NCI-H1092 (cell line): Measurements from ENCODE around the gene HSP90AA1.
"Not testable (repeated sequence)": the region's sequence is repeated elsewhere in the genome, so short reads cannot be mapped to it uniquely, and the experiment has no call there.

Source experiments
- DNase-seq: peaks from one replicate; lab custom pipeline; 2025; lab: John Stamatoyannopoulos, UW

HSP90AA1 gene

DNA sequence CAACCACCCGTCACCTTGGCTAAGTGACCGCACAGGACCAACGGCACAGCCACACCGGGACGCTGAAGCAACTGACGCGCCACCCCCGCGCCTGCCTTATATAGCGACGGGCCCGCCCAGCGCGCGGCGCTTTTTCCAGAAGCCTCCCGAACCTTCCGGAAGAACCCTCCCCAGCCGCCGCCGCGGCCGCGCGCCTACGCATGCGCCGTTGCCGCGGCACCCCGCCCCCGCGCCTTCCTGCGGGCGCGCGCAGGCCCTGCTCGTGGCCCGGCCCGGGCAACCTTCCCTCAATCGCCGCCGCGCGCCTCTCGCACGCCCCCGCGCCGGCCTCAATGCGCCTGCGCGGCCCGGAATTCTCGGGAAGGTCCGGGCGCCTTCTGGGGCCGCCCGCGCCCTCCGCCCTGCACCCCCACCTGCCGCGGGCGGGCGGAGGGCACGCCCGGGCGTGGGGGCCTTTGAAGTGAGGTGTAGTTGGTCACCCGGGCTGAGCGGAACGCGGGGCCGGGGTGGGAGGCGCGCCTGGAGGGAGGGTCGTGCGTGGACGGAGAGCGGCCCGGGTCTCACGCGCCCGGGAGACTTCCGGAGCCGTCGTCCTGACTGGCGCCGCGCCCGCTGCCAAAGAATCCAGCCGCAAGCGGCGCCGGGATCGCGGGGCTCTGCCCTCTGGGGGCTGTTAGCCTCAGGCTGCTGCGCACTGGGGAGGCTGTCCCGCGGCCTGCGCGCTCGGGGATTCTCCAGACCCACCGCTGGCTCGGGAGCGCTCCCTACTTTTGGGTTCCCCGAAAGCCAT, at the start of gene HSP90AA1:
Gene HSP90AA1, minus strand, starts transcription at position 73 of the 790 bp plus-strand sequence. CDS start 666 bp downstream, outside the sequence.
- peak; percentile 92 for DNase-seq

DNA sequence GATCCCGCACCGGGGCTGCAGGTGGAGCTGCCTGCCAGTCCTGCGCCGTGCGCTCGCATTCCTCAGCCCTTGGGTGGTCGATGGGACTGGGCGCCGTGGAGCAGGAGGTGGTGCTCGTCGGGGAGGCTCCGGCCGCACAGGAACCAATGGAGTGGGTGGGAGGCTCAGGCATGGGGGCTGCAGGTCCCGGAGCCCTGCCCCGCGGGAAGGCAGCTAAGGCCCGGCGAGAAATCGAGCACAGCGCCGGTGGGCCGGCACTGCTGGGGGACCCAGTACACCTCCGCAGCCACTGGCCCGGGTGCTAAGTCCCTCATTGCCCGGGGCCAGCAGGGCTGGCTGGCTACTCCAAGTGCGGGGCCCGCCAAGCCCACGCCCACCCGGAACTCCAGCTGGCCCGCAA, 48.6 kb upstream of the HSP90AA1 start:
- not testable (repeated sequence) for DNase-seq

DNA sequence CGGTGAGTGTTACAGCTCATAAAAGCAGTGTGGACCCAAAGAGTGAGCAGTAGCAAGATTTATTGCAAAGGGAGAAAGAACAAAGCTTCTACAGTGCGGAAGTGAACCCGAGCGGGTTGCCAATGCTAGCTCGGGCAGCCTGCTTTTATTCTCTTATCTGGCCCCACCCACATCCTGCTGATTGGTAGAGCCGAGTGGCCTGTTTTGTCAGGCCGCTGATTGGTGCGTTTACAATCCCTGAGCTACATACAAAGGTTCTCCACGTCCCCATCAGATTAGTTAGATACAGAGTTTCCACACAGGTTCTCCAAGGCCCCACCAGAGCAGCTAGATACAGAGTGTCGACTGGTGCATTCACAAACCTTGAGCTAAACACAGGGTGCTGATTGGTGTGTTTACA, 47.9 kb upstream of the HSP90AA1 start:
- not testable (repeated sequence) for DNase-seq

DNA sequence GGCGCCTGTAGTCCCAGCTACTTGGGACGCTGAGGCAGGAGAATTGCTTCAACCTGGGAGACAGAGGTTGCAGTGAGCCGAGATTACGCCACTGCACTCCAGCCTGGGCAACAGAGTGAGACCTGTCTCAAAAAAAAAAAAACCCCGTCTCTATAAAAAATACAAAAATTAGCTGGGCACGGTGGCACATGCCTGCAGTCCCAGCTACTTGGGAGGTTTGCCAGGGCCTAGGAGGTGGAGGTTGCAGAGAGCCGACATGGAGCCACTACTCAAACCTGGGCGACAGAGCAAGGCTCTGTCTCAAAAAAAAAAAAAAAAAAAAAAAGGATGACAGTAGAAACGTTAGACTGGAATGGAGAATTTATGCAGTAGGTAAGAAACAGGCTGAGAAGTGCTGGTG, 47.2 kb upstream of the HSP90AA1 start:
- not testable (repeated sequence) for DNase-seq

DNA sequence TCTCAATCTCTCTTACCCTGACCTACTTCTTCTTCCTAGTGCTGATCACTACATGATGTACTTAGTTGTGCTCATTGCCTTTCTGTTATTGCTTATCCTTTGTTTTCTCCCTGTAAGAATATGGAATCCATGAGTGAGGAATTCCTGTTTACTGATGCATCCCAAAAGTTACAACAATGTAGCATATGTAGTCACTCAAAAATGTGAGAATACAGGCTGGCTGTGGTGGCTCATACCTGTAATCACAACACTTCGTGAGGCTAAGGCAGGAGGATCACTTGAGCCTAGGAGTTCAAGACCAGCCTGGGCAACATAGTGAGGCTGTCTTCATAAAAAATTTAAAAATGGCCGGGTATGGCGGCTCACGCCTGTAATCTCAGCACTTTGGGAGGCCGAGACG, 44.9 kb upstream of the HSP90AA1 start:
- no peak for DNase-seq

DNA sequence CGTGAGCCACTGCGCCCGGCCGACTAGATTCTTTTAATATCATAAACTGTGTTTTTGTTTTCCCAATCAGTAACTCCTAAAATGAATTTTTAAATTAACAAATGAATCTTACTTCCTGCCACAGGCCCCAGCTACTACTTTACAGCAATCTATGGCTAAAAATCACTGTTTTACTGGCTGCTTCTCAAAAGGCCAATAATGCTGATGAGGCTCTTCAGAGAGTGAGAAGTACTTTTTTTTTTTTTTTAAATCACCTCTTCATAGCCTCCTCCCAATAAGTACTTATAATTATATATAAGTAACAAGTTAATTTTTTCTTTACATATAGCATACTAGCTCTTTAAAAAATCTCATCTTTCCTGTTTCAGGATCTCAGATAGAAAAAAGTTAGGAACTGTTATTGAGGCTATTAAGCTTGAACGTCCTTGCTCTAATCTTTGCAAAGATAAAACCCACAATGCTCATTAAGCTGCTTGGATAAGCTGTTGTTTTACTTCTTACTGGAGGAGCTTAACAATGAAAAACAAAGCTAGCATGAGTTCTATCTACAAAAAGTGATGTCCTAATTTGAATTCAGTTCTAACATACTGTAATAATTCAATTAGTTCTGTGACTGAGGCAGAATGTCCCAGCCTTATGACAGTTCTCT, 40.1 kb upstream of the HSP90AA1 start:
- no peak for DNase-seq

DNA sequence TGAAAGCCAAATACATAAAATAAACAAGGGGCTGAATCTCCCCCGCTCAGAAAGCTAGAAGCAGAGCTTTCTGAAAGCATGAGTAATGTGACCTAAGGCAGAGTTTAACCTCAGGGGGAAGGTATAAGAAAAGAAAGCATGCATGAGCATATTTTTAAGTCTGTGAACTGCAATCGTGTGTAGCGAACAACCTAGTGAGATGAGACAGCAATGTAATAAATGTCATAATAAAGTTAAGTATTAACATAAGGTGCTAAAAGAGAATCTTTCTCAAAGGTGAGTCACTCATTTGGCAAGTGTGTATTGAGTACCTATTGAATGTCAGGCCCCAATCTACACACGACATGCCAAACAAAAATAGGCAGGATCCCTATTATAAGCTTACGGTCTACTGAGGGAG, 38.7 kb upstream of the HSP90AA1 start:
- no peak for DNase-seq

DNA sequence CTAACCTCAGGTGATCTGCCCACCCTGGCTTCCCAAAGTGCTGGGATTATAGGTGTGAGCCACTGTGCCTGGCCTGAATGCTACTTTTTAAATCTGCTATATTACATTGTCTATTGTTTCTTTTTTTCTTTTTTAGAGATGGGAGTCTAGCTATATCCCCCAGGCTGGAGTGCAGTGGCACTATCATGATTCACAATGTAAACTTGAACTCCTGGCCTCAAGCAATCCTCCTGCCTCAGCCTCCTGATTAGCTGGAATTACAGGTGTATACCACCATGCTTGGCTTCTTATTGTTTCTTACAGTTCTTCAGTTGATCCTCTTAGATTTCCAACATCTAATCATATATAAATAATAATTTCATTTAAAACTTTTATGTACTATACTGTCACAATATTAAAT, 37.6 kb upstream of the HSP90AA1 start:
- no peak for DNase-seq

DNA sequence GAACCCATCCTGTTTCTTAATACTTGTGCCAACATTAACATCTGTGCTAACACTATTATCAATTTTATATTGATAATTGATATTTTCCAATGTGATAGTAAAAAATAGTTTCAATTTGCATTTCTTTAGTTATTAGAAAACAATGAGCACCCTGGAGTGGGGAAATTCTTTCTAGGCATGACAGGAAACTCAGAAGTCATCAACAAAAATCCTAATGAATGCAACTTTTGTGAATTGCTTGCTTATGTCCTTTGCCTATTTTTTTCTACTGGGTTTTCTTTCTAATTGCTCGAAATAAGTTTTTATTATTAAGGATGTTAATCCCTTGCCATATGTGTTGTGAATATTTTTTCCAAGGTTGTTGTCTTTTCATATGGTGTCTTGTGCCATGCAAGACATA, 34.7 kb upstream of the HSP90AA1 start:
- DNase-seq: no peak

DNA sequence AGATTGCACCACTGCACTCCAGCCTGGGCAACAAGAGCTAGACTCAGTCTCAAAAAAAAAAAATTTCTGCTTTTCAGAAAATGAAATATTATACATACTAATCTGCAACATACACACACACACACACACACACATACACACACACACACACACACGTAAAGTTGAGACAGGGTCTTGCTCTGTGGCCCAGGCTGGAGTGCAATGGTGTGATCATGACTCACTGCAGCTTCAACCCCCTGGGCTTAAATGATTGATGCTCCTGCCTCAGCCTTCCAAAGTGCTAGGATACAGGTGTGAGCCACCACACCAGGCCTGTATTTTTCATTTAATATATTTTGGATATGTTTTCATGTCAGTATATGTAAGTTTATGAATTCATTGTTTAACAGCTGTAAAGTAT, 34.0 kb upstream of the HSP90AA1 start:
- DNase-seq: no peak

DNA sequence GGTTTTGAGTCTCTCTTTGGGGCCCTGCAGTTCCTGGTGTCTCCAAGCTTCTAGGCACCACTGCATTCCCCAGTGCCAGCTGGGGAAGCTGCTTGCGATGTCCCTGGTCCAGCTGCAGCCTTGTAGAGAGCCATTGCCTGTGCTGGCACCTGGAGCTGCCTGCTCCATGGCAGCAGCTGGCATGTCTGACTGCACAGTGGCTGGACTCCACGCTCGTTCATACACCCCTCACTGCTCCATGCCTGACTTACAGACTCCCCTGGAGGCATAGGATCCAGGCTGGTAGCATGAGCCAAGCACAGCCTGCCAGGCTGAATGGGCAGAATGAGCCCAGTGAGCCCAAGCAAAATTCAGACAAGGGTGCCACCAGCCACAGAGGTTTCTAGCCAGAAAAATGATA, 31.0 kb upstream of the HSP90AA1 start:
- DNase-seq: no peak

DNA sequence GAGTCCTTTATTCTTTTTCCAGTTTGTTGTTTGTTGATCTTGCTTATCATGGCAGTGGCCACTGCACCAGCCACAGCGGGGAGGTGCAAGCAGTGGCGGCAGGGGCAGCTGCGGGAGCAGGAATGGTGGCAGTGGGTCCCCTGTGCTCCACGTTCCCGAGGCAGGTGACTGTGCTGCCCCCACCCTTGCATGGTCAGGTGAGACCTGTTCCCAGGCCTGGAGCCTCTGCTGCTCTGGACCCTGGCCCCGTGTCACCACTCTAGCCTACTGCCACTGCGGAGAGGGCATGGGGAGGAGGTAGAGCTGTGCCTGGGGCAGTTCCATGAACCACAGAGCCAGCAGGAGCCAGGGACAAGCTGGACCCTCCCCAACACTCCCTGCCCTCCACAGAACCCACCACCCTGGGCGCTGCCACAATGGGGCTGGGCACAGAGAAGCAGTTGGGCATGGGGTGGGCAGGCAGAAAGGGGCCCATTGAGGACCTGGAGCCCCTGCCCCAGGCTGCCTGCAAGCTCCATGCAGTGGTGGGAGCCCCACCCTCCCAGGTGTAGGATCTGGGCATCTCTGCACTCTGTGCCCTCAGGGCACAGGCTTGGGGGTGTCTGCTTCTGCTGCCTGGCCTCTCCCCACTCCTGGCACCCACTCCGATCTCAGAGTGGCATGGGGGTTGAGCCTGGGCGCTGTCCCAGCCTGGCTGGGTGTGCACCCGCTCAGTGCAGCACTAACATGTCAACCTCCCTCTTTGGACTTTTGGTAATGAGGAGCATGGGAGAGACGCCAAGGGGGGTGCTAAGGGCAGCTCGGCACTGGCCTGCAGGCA, 29.7 kb upstream of the HSP90AA1 start:
- DNase-seq: no peak

DNA sequence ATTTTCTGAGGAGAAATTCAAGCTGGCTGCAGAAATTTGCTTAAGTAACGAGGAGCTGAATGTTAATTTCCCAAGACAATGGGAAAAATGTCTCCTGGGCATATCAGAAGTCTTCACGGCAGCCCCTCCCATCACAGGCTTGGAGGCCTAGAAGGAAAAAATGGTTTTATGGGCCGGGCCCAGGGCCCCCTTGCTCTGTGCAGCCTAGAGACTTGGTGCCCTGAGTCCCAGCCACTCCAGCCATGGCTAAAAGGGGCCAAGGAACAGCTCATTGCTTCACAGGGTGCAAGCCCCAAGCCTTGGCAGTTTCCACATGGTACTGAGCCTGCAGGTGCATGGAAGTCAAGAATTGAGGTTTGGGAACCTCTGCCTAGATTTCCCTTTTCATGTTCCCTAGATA, 24.3 kb upstream of the HSP90AA1 start:
- no peak for DNase-seq

DNA sequence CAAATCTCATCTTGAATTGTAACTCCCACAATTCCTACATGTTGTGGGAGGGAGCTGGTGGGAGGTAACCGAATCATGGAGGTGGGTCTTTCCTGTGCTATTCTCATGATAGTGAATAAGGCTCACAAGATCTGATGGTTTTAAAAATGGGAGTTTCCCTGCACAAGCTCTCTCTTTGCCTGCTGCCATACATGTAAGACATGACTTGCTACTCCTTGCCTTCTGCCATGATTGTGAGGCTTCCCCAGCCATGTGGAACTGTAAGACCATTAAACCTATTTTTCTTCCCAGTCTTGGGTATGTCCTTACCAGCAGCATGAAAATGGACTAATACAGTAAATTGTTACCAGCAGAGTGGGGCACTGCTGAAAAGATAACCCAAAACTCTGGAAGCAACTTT, 22.5 kb upstream of the HSP90AA1 start:
- not testable (repeated sequence) for DNase-seq

DNA sequence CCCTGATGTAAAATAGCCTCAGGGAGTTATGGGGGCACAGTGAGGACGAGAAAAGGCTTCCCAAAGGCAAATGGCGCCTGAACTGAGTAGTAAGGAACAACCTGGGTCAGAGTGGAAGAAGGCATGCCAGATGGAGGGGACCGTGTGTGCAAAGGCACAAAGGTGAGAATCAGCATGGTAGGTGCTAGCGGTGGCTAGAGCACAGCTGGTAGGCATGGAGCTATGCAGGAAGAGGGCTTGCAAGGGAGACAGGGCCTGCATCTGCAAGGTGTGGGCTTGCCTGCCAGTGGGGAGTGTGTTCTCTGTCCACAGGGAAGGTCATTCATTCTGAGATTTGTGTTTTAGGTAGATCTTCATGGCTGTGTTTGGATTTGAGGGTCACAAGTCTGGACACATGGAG, 18.5 kb upstream of the HSP90AA1 start:
- DNase-seq: no peak

DNA sequence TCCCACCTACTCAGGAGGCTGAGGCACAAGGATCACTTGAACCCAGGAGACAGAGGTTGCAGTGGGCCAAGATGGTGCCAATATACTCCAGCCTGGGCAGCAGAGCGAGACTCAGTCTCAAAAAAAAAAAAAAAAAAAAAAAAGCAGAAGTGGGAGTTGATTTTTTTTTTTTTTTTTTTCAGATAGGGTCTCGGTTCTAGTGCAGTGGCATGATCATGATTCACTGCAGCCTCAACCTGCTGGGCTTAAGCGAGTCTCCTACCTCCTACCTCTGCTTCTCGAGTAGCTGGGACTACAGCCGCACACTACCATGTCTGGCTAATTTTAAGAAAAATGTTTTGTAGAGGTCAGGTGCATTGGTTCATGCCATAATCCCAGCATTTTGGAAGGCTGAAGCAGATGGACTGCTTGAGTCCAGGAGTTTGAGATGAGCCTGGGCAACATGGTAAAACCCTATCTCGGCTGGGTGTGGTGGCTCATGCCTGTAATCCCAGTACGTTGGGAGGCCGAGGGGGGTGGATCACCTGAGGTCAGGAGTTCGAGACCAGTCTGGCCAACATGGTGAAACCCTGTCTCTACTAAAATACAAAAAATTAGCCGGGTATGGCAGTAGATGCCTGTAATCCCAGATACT, 16.3 kb upstream of the HSP90AA1 start:
- no peak for DNase-seq

DNA sequence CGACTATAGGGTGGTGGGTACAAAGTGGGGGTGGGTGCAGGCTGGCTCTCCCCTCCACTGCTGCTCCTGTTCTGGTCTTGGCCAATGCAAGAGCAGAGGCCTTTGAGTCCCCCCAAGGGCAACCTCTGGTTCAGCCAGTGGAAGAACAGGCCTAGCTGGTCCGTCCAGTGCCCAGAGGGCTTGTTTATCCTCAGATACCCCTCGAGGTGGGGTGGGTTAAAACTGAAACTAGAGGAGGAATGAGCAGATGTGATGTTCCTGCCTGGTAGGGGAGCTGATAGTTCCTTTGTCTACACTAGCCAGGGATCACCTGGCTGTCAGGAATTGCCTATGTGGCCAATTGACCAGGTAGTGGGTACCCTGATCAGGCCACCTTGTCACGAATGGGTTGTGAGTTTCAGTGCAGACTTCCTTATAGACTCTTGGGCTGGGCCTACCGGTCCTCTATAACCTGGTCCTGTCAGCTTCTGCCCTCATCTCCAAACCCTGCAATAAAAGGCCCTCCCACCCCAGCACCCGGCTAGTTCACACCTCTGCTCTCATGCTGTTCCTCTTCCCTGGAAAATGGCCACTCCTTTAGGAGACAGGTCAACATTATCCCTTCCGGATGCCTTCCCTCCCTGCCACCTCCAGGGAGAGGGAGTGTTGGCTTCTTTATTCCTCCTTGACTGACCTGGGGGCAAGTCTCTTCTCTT, 10.7 kb upstream of the HSP90AA1 start:
- DNase-seq: no peak

DNA sequence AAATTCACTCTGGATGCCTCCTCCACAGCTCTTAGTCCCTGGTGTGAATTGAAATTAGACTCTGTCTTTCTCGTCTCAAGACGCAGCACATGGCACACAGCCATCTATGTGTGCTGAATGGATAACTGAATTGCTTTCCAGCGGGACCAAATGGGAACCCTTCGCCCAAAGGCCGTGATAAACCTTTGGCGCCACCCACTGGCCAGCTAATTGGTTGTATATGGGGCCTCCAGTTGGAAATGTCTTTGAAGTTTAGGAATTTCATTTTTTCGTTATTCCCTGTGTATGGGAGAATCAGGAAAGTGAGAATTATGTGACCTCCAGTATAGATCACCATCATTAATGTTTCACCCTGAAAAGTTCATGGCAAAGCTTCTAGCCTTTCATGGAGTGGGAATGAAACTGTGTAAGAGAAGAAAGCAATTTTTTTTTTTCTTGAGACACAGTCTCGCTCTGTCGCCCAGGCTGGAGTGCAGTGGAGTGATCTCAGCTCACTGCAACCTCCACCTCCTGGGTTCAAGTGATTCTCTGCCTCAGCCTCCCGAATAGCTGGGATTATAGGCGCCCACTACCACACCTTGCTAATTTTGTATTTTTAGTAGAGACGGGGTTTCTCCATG, 9.8 kb upstream of the HSP90AA1 start:
- DNase-seq: peak; percentile 69

DNA sequence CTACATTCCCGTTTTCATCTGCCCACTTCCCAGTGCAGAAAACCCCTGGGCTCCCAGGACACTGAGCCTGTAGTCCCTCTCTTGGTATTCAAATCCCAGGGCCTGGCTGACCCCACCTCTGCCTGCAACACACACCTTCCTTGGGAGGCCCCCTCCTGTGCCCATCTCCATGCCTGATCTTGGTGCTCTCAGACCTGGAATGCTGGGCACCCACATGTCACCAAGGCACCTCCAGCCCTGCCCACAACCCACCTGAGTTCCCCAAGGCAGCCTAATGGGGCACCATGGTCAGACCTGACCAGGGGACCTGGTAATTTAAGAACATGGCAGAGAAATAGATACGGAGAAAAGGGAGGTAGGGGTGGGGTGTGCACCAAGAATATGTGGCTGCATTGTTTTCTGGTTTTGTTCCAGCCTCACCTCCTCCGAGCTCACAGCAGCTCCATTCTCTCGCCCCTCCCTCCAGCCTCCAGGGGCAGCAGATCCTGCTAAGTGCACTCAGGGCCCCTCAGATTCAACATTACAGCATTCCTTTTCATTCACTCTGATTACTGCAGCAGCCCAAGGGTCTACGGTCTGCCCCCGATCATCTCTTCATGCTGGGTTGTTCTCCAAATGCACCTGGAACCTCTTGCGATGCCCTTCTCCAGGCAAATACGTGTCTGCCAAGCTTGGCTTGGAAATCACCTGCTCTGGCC, 9.2 kb upstream of the HSP90AA1 start:
- no peak for DNase-seq

DNA sequence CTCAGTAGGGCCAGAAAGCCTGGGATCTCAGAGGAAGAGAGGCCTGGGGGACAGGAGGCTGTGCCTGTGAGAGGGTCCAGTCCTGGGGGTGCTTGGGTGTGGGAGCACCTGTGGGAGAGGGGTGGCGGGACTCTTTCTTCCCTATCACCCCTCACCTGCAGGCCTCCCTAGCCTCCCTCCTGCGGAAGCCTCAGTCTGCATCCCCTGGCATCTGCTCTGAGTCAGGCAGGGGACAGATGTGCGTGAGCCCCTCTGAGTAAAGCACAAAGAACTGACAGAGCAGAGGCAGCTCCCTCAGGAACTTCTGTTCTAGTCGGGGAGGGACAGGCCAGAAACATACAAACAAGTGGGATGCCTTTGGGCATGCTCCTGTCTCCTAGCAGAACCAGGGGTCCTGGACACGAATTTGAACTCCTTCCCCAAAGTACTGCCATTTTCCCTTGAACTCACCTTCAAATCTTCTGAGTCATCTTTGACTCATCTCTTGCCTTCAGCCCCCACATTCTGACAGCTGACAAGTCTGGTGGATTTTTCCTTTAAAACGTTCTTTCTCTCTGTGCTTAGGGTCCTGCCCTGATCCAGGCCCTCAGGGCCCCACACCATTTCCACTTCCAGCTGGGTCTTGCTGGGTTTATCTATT, 8.5 kb upstream of the HSP90AA1 start:
- DNase-seq: no peak
